BE2C (cell line): ENCODE measurements around the gene CRADD.
A peak's percentile ranks its signal among the peaks of the same experiment; 100 is the strongest.

Experiments used
- DNase-seq: peaks from one replicate; pipeline ENCODE4 v3.0.0-alpha.2; 2020
- H3K27me3 ChIP-seq: fragments of 250-450 bp; sonication (Bioruptor Pico); 2 replicates; pipeline ENCODE4 v1.5.1; 2020; ENCODE audit warnings: mild to moderate bottlenecking
- H3K36me3 ChIP-seq: fragments of 250-450 bp; sonication (Bioruptor Pico); 2 replicates; pipeline ENCODE4 v1.5.1; 2020; ENCODE audit warnings: mild to moderate bottlenecking
- H3K4me1 ChIP-seq: fragments of 250-450 bp; sonication (Bioruptor Pico); 2 replicates; pipeline ENCODE4 v1.5.1; 2020
- H3K4me3 ChIP-seq: 2 replicates; pipeline ENCODE4 v1.5.1; 2011; ENCODE audit warnings: low read depth, low read length
- H3K9me3 ChIP-seq: fragments of 250-450 bp; sonication (Bioruptor Pico); 2 replicates; pipeline ENCODE4 v1.5.1; 2020
- CTCF ChIP-seq: IDR thresholded peaks from 2 replicates; pipeline ENCODE4 v1.5.1; 2012; ENCODE audit warnings: mild to moderate bottlenecking, low read depth, low read length

The CRADD gene

GRCh38 chr12:93785249-93786010, 108.3 kb downstream of the CRADD start:
- peaks cover 28% of the 10 kb centered on the region for H3K4me1 ChIP-seq
- no peaks in the 10 kb centered on the region for H3K9me3 ChIP-seq
- H3K4me3 ChIP-seq, result no peak overlapping the region
- H3K27me3 ChIP-seq, result no peaks in the 10 kb centered on the region
- no peaks in the 10 kb centered on the region for H3K36me3 ChIP-seq
- no peak for TF ChIP-seq CTCF
- DNase-seq, result peak; percentile 13

- Histone ChIP-seq H3K9me3 (no peaks in the 10 kb centered on the region), H3K36me3 (no peaks in the 10 kb centered on the region), H3K27me3 (no peaks in the 10 kb centered on the region), H3K4me3 (no peak overlapping the region), H3K4me1 (peaks cover 28% of the 10 kb centered on the region)
- no peak for TF ChIP-seq CTCF
- no peak for DNase-seq
These were observed 109.7 kb downstream of the CRADD start for GRCh38 chr12:93786656-93787397.

GRCh38 chr12:93788853-93789252, 111.7 kb downstream of the CRADD start:
- Histone ChIP-seq H3K9me3 (no peaks in the 10 kb centered on the region), H3K27me3 (no peaks in the 10 kb centered on the region), H3K4me1 (peaks cover 23% of the 10 kb centered on the region), H3K4me3 (no peak overlapping the region), H3K36me3 (no peaks in the 10 kb centered on the region)
- no peak for DNase-seq
- no peak for TF ChIP-seq CTCF

GRCh38 chr12:93789767-93790166, 112.6 kb downstream of the CRADD start:
- H3K36me3 ChIP-seq, result no peaks in the 10 kb centered on the region
- TF ChIP-seq CTCF, result no peak
- H3K4me3 ChIP-seq, result no peak overlapping the region
- H3K4me1 ChIP-seq, result peaks cover 18% of the 10 kb centered on the region
- no peaks in the 10 kb centered on the region for H3K27me3 ChIP-seq
- H3K9me3 ChIP-seq, result no peaks in the 10 kb centered on the region
- DNase-seq, result no peak

GRCh38 chr12:93790472-93791152, 113.4 kb downstream of the CRADD start:
- H3K4me1 ChIP-seq, result peaks cover 9% of the 10 kb centered on the region
- TF ChIP-seq CTCF, result no peak
- H3K9me3 ChIP-seq, result no peaks in the 10 kb centered on the region
- no peaks in the 10 kb centered on the region for H3K27me3 ChIP-seq
- DNase-seq, result no peak
- no peak overlapping the region for H3K4me3 ChIP-seq
- H3K36me3 ChIP-seq, result no peaks in the 10 kb centered on the region
